Stimulated activated CD8-positive, alpha-beta memory T cell treated with anti-CD3 and anti-CD28 coated beads, Interleukin-15, amount 100 ng/mL, for 4 hours (primary cell): ENCODE measurements around the gene GTF2A1L.
"Not testable (repeated sequence)": the region's sequence is repeated elsewhere in the genome, so short reads cannot be mapped to it uniquely, and the experiment has no call there.

ENCODE experiments used
- DNase-seq, 2 donors: peaks; one replicate each; pipeline ENCODE4 v3.0.0-alpha.2; 2020; ENCODE audit warnings: low read depth in 2 of 2

GTF2A1L gene, protein sequence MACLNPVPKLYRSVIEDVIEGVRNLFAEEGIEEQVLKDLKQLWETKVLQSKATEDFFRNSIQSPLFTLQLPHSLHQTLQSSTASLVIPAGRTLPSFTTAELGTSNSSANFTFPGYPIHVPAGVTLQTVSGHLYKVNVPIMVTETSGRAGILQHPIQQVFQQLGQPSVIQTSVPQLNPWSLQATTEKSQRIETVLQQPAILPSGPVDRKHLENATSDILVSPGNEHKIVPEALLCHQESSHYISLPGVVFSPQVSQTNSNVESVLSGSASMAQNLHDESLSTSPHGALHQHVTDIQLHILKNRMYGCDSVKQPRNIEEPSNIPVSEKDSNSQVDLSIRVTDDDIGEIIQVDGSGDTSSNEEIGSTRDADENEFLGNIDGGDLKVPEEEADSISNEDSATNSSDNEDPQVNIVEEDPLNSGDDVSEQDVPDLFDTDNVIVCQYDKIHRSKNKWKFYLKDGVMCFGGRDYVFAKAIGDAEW

DNA sequence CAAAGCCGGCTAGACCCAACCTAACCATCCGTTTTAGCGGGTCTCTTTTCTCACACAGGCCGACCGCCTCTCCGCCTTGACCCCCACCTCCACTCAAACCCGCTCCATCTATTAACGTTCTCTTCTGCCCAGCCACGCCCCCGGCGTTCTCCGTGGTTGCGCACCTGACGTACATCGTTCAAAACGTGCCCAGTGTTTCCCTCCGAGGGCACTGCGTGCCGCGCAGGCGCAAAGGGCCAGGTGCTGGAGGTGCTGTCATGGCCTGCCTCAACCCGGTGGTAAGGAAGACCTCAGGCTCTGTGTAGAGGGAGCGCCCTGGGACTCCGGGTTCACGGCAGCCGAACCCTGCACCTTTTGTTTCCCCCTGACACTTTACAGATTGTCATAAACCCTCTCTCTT lies at the start of gene GTF2A1L:
TSS of gene GTF2A1L (plus strand) at position 239 of the 400 bp plus-strand sequence. CDS start at position 258, 19 bp downstream.
- DNase-seq, result no peak

DNA sequence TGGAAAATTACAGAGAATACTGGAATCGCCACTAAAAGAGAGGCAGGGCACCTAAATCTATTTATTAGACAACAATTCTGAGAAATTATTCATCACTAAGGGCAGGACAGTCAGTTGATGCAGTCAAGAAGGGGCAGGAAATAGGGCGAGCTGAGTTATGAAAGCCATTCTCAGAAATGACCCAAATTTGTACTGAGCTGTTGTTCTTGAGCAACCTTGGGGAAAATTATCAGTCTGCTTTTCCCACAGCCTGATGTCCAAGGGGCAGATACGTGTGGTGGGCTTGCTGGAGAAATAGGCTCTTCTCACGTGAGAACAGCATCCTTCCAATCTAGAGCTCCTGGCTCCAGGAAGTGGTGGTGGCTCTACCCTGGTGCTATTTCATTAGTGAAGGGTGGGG lies 49.1 kb upstream of the GTF2A1L start:
- DNase-seq, result no peak

DNA sequence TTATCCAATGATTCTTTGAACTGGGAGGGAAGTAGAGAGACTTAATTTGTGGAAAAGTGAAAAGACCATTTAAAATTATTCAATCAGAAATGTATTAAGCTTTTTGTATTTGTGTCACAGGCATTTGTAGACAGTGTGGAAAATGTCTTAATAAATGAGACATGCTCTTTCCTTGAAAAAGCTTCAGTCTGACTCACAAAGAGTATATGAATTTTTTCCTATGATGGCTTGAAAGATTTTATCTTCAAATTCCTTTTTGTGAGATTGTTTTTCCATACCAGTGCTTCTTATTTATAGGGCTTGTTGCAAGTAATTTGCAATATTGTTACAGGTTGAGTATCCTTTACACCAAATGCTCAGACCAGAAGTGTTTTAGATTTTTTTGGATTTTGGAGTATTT lies 48.2 kb upstream of the GTF2A1L start:
- DNase-seq, result no peak

DNA sequence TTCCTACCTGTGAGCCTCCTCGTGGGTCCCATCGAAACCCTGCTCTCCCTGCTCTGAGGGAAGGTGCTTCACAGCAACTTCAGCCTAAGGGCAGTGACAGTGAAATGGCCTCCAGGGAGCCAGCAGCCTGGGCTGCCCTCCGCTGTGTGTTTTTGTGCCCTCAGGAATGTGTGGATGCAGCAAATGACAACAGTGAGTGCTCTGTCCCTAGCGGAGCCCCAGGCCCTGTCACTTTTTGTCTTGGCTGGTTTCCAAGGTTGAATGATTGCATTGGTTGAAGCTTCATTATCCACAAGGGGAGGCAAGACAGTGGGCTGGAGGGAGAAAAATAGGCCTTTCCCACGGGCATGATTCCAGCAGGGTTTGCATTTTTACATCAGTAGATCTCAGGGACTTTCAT lies 44.8 kb upstream of the GTF2A1L start:
- DNase-seq, result no peak

DNA sequence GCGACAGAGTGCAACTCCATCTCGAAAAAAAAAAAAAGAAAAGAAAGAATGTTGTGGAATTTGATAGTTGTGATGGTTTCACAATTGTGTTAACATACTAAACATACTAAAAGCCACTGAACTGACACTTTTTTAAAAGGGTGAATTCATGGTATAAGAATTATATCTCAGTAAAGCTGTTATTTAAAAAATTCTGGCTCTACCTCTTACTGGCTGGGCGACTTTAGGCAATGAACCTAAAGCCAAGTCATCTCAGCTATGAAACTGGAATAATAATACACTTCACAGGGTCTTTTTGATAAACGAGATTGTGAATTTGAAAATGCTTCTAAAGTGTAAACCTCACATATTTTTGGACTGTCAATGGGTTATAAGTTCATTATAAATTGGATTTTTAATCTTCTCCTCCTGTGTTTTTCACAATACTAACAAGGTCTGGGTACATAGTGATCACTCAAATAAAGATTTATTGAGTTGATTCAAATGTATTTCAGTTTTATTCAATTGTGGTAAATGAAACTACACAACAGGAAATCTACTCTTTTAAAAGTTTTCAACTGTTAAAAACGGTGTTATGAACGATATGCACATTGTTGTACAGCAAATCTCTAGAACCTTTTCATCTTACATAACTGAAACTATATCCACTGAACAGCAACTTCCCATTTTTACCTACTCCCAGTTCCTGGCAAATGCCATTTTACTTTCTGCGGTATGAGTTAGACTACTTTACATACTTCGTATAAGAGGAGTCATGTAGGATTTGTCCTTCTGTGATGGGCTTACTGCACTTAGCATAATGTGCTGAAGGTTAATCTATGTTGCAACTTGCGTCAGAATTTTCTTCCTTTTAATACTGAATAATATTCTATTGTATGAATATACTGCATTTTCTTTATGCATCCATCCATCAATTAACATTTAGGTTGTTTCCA lies 43.0 kb upstream of the GTF2A1L start:
- no peak for DNase-seq

DNA sequence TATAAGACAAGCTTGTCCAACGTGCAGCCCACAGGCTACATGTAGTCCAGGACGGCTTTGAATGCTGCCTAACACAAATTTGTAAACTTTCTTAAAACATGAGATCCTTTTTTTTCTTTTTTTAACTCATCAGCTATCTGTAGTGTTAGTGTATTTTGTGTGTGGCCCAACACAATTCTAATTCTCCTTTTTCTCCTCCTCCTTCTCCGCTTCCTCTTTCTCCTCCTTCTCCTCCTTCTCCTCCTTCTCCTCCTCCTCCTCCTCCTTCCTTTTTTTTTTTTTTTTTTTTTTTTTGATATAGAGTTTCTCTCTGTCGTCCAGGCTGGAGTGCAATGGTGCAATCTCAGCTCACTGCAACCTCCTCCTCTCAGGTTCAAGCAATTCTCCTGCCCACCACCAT lies 39.3 kb upstream of the GTF2A1L start:
- DNase-seq, result no peak

DNA sequence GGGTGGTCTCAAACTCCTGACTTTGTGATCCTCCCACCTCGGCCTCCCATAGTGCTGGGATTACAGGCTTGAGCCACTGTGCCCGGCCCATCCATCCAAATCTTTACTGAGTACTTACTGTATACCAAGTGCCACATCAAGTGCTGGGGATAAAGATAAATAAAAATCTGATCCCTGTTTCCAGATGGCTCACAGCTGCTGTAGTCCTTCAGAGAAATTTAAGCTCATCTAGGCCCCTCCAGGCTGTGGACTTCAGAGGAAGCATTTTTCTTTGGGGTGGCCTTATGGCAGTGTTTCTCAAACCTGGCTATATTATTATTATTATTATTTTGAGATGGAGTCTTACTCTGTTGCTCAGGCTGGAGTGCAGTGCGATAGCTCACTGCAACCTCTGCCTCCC lies 33.7 kb upstream of the GTF2A1L start:
- no peak for DNase-seq

DNA sequence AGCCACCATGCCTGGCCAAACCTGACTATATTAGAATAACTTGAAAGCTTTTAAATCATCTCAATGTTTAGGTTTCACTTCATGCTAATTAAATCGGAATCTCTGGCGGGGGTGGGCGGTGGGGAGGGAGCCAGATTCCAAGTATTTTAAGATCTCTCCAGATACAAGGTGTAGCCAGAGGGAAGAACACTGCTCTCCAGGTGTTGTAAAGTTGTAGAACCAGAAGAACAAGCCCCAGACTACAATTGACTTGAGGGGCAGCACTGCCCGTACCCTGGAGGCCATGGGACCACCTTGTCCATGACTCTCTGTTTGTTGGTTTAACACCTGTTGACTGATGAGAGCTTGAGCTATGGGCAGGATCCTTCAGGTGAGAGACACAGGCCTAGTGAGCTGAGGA lies 33.1 kb upstream of the GTF2A1L start:
- no peak for DNase-seq

DNA sequence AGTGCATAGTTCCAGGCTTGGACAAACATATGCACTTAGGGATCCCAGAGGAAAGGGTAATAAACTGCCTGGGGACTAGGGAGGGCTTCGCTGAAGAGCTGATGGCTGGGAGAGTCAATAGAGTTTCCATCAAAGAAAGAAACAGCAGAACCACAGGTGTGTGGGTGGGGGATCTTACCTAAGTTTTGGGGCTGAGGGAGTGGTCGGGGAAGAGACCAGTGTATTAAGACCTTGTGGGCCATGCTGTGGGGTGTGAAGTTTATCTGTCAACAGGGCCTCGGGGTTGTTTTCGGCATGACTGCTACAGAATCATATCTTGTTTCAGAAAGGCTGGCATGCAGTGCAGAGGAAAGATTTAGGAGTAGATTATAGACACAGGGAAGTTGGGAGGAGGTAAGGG lies 31.2 kb upstream of the GTF2A1L start:
- no peak for DNase-seq

DNA sequence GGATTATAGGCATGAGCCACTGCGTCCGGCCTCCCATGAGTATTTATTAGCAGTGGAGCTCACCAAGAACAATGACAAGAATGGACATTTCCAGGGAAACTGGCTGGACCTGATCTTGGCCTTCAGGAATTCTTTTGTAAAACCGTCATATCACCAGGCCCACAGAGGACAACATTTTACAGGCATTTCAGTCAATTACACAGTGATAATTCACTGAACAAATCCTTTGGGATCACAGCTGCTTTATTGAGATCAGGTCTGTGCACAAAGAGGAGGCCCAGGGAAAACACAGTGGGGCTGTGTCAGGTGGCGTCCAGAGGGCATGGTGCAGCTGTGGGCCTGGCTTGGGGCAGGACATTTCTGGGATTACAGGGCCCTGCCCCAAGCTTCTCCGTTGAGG lies 30.1 kb upstream of the GTF2A1L start:
- DNase-seq, result no peak

DNA sequence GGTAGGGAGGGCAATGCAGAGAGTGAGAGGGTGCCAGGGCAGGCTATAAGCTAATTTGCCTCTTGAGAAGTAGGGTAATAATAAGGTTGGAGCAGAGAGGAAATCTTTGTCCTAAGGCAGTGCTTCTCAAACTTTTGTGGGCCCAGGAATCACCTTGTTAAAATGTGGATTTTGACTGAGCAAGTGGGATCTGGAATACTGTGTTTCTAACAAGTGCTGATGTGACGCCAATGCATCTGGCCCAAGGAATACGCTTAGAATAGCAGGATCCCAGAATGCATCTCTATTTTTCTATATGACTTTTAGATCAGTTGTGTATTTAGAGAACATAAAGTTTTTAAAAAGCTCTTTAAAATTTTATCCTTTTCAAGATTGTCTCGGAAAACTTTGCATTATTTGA lies 29.7 kb upstream of the GTF2A1L start:
- DNase-seq, result no peak

DNA sequence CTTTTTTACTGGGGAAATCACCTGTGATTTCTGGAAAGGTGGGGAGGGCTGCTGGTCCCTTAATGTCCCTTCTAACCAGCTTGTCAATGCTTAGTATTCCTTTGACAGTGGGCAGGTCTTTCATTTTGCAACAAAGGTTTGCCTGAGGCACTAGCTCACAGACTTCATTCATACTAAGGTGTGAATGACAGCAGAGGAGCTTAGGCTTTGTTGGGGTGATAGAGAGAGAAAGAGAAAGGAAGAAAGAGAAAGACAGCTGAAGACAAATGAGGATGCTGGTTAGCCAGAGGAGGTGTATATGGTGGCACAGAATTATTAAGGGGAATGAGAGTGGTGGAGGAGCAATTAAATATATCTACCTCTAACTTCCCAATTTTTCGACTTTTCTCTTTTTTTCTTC lies 28.9 kb upstream of the GTF2A1L start:
- no peak for DNase-seq

DNA sequence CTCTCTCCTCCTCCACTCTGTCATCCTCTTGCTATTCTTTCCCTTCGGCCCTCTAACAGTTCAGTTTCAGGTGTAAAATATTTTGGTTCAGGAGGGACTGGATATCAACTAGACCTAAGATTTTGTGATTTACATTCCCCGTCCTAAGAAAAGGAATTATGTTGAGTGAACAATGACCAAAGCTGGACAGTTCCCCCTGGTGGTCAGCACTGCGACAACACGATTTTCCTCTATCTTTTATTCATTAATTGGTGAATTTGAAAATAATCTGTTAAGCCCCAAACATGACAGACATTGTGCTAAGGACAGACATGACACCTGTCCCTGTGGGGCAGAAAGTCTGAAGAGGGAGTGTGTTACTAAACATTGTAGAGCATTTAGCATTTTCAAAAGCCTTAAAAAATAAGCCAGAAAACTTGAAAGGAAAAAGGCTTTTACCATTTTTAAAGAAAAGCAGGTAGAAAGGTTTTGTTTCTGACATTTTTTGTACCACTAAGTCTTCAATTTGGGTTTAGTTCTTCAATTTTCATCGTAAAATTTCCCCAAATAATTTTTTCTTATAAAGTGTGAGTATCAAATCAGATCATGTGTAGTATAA lies 28.4 kb upstream of the GTF2A1L start:
- no peak for DNase-seq

DNA sequence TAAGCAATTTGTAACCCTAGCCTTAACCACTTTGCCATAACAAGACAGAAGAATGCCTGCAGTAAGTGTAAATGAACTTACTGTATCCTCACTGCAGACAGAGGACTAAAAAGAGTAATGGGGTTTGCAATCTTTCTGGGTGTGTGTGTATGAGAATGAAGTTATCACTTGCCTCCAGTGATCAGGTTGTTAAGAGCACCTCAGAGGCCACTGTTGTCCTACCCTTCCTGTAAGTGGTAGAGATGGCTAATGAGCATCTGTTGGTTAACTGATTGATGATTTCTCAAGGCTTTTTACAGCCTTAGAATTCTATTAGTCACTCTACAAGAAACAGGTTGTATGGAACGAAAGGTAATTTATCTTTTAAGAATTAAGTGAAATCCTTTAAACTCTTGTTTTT lies 27.6 kb upstream of the GTF2A1L start:
- DNase-seq, result no peak

DNA sequence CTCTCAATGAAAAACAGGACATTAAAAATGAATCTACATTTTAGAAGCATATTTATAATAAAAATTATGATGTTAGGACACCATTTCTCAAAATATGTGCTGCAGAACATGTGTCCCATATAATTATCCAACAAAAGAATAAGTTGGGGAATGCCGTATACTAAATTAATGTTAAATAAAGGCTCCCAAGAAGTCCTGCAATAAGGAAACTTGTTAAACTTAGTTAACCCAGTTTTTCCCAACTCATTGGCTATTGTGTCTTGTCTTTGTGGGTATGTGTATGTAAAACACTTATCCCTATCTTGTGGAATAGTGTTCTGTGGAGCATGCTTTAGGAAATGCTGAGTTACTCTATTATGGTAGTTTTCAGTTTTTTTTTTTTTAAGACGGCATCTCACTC lies 25.6 kb upstream of the GTF2A1L start:
- no peak for DNase-seq

DNA sequence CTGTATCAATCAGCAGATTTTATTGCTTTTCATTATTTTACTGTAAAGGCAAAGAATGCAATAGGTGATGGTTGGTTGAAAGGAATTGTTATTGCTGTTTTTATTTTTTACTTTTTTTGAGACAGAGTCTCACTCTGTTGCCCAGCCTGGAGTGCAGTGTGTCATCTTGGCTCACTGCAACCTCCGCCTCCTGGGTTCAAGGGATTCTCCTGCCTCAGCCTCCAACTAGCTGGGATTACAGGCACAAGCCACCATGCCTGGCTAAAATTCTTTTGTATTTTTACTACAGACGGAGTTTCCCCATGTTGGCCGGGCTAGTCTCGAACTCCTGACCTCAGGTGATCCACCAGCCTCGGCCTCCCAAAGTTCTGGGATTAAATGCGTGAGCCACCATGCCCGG lies 20.9 kb upstream of the GTF2A1L start:
- DNase-seq, result not testable (repeated sequence)

DNA sequence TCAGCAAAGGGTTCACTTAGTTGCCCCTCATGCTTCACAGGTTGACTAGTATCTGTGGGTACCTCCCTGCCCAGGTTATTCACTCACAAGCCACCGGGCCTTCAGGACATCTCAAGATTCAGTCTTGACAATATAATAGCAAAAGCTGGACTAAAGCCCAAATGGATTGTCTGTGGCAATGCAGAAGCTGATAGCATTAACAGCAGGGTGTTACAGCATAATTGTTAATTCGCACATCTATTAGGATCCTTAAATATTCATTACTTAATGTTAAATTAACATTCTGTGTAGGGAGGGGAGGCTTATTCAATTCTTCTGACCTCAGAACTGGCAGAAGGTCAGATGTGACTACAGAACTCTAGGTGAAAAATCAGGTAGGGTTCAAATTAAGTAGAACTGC lies 20.2 kb upstream of the GTF2A1L start:
- no peak for DNase-seq

DNA sequence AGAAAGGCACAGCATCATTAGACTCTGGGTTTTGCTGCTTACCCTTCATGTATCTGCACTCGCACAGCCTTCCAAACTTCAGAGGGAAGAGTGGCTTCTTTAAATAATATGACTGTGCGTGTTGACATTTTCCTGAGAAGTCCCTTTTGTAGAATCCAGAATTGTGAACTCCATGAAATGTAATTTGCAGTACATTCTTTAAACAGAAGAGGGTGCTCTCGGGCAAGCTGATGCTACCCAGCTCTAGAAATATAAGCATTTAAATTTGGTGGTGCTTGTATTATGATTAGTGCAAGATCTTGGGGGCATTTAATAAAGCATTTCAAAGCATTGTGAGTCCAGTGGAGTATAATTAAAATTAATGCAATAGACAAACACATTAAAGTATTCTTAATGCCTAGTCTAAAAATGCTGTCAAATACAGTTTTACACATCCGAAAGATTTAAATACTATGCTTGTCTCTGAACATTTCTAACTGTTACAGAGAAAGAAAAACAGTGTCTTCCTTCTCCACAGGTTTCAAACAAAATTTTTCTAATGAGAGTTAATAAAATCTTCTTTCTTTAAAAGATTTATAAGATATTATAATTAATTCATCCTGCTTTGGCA lies 17.3 kb upstream of the GTF2A1L start:
- DNase-seq, result no peak

DNA sequence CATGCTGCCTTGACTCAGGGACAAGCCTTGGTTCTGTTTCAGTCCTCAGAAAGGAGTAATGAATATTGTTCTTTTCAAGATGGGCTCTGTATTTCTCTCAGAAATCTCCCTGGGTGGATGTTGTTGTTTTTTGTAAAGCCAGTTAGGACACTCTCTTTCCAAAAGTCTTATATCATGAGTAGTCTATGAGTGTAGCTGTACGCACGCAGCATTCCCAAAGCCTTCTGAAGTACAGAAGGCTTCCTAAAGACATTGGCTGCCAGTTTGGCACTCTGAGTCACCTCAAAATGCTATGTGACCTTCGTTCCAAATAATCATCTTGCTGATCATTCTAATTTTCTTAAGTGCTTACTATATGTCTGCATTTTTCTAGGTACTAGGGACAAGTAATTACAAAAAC lies 16.7 kb upstream of the GTF2A1L start:
- no peak for DNase-seq

DNA sequence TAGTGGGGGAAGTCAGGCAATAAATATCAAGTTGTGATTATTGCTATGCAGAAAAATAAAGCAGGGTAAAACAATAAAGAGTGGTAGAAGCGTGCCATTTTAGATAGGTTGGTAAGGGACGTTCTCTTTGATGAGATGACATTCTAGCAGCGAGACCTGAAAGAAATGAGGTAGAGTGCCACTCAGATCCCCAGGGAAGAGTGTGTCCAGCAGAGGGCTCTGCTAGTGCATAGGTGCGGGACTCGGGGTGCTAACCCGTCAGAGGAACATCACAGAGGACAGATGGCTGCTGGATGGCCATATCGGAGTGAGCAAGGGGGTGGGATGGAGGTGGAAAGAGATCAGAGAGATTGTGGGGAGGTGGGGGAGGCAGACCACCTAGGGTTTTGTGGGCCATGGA lies 16.3 kb upstream of the GTF2A1L start:
- no peak for DNase-seq

DNA sequence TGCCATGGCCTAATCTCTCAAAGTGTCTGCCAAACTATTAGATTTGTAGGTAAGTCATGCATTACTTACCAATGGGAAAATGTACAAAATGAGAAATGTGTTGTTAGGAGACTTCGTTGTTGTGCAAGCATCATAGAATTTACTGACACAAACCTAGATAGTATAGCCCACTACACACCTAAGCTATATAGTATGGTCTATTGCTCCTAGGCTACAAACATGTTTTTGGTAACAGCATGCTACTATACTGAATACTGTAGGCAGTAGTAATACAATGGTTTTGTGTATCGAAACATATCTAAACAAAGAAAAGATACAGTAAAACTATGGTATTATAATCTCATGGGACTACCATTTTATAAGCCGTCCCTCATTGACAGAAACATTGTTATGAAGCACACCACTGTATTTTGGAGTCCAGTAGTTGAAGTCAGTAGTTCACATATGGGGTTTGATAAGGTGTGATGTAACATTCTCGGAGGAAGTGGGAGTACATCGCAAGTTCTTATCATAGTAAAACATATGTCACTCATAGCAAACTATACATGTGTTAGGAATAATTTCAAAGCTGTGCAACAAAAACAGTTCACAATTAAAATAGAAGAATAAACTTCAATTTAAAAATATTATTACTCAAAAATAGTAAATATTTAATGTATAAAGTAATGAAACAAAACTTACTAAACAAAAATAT lies 12.0 kb upstream of the GTF2A1L start:
- no peak for DNase-seq
